WTC11 (cell line): ENCODE measurements around the gene KCNG2. TPM values are rescaled to one million over a fixed set of nuclear protein-coding genes. Genes with fewer than 3 reads are reported as not detected.

ENCODE experiments used
- ATAC-seq: fragments of 200-7000 bp; cut with Tn5 transposase; 2 replicates; pipeline ENCODE4 v1.10.0; 2021; ENCODE audit warnings: mild to moderate bottlenecking, moderate library complexity
- CTCF ChIA-PET: fragments of 300-600 bp; sonication (Branson Sonifier 250); formaldehyde crosslinking; loops from one replicate; lab custom pipeline; 2021; ENCODE audit warnings: antibody characterized with exemption; lab: Charles Lee
- POLR2A ChIA-PET: fragments of 350-600 bp; sonication (Branson Sonifier 250); formaldehyde crosslinking; loops from one replicate; lab custom pipeline; 2021; ENCODE audit warnings: antibody characterized with exemption; lab: Charles Lee
- DNase-seq: peaks from one replicate; pipeline ENCODE4 v3.0.0; 2021; ENCODE audit warnings: low spot score
- H3K27ac Mint-ChIP-seq: 2 replicates; pipeline ENCODE4 v1.8.0; 2021; ENCODE audit warnings: mixed read lengths
- H3K27me3 Mint-ChIP-seq: 2 replicates; pipeline ENCODE4 v1.8.0; 2021; ENCODE audit warnings: low read depth, mild to moderate bottlenecking, moderate library complexity, mixed read lengths
- H3K36me3 Mint-ChIP-seq: 2 replicates; pipeline ENCODE4 v1.8.0; 2021; ENCODE audit warnings: mixed read lengths
- H3K4me1 Mint-ChIP-seq: 2 replicates; pipeline ENCODE4 v1.8.0; 2022; ENCODE audit warnings: mixed read lengths
- H3K4me3 Mint-ChIP-seq: 2 replicates; pipeline ENCODE4 v1.8.0; 2021; ENCODE audit warnings: mild to moderate bottlenecking, moderate library complexity, mixed read lengths
- H3K9me3 Mint-ChIP-seq: 2 replicates; pipeline ENCODE4 v1.8.0; 2021; ENCODE audit warnings: mixed read lengths
- CREB1 ChIP-seq: sonication (generic); formaldehyde crosslinking; IDR thresholded peaks from 2 replicates; pipeline ENCODE4 v1.8.0; 2023; ENCODE audit warnings: mild to moderate bottlenecking, missing genetic modification reagents
- CTCF ChIP-seq: fragments of 200-600 bp; IDR thresholded peaks from 2 replicates; pipeline ENCODE4 v1.8.0; 2022; ENCODE audit warnings: antibody characterized with exemption
- E2F1 ChIP-seq: sonication (generic); formaldehyde crosslinking; IDR thresholded peaks from 2 replicates; pipeline ENCODE4 v1.8.0; 2022; ENCODE audit warnings: mild to moderate bottlenecking, missing genetic modification reagents
- ELF4 ChIP-seq: sonication (generic); formaldehyde crosslinking; IDR thresholded peaks from 2 replicates; pipeline ENCODE4 v1.8.1; 2022; ENCODE audit warnings: low read depth, mild to moderate bottlenecking, moderate library complexity, missing genetic modification reagents
- EMX1 ChIP-seq: fragments of 250-450 bp; sonication (Bioruptor Pico); IDR thresholded peaks from 2 replicates; pipeline ENCODE4 v1.8.0; 2021; ENCODE audit warnings: mild to moderate bottlenecking
- HMGXB4 ChIP-seq: sonication (generic); formaldehyde crosslinking; IDR thresholded peaks from 2 replicates; pipeline ENCODE4 v1.8.1; 2023; ENCODE audit warnings: mild to moderate bottlenecking, moderate library complexity, missing genetic modification reagents
- JUN ChIP-seq: sonication (generic); formaldehyde crosslinking; IDR thresholded peaks from 2 replicates; pipeline ENCODE4 v1.8.0; 2023; ENCODE audit warnings: mild to moderate bottlenecking, missing genetic modification reagents
- PREB ChIP-seq: sonication (generic); formaldehyde crosslinking; IDR thresholded peaks from 2 replicates; pipeline ENCODE4 v1.8.1; 2022; ENCODE audit warnings: mild to moderate bottlenecking, missing genetic modification reagents, moderate library complexity, borderline replicate concordance
- RELA ChIP-seq: sonication (generic); formaldehyde crosslinking; IDR thresholded peaks from 2 replicates; pipeline ENCODE4 v1.8.1; 2022; ENCODE audit warnings: missing genetic modification reagents, mild to moderate bottlenecking, borderline replicate concordance
- SMAD3 ChIP-seq: sonication (generic); formaldehyde crosslinking; IDR thresholded peaks from 2 replicates; pipeline ENCODE4 v1.8.0; 2022; ENCODE audit warnings: missing genetic modification reagents, mild to moderate bottlenecking, borderline replicate concordance
- SP1 ChIP-seq: sonication (generic); formaldehyde crosslinking; conservative IDR thresholded peaks from 2 replicates; pipeline ENCODE4 v1.8.1; 2022; ENCODE audit warnings: missing genetic modification reagents
- ZBTB43 ChIP-seq: sonication (generic); formaldehyde crosslinking; IDR thresholded peaks from 2 replicates; pipeline ENCODE4 v1.8.1; 2023; ENCODE audit warnings: mild to moderate bottlenecking, missing genetic modification reagents
- ZNF281 ChIP-seq: sonication (generic); formaldehyde crosslinking; IDR thresholded peaks from 2 replicates; pipeline ENCODE4 v1.8.0; 2023; ENCODE audit warnings: mild to moderate bottlenecking, missing genetic modification reagents
- total RNA-seq: library from RNA; stranded (reverse); gene quantifications from 3 replicates; pipeline ENCODE4 v1.2.3, GENCODE V29; 2021

KCNG2 gene
- total RNA-seq, 1 experiment from 2014 or later: 0.50 TPM

- no peak for TF ChIP-seq PREB (CRISPR knock-in tag)
Observed at GRCh38 chr18:79867666-79868065, 69.9 kb downstream of the KCNG2 start (continued).

GRCh38 chr18:79868168-79868784, 70.5 kb downstream of the KCNG2 start:
- Mint-ChIP-seq H3K4me3 (no peak overlapping the region), H3K4me1 (no peaks in the 10 kb centered on the region), H3K36me3 (no peaks in the 10 kb centered on the region), H3K27me3 (no peaks in the 10 kb centered on the region; the same call in 1 of the 2 replicates), H3K9me3 (no peaks in the 10 kb centered on the region), H3K27ac (no peak overlapping the region)
- ChIA-PET CTCF (no interaction called here), POLR2A (no interaction called here)
- DNase-seq (no peak), ATAC-seq (no peak)
- TF ChIP-seq PREB (CRISPR knock-in tag) (no peak), RELA (CRISPR knock-in tag) (no peak), ZBTB43 (CRISPR knock-in tag) (no peak), JUN (CRISPR knock-in tag) (no peak), CTCF (no peak), CREB1 (no peak), ZNF281 (no peak)

GRCh38 chr18:79868811-79869541, 71.2 kb downstream of the KCNG2 start:
- Mint-ChIP-seq H3K4me3 (no peak overlapping the region), H3K27ac (no peak overlapping the region), H3K27me3 (no peaks in the 10 kb centered on the region), H3K9me3 (no peaks in the 10 kb centered on the region), H3K36me3 (no peaks in the 10 kb centered on the region), H3K4me1 (no peaks in the 10 kb centered on the region)
- ChIA-PET CTCF (no interaction called here), POLR2A (no interaction called here)
- ATAC-seq: no peak
- TF ChIP-seq HMGXB4 (no peak), E2F1 (CRISPR knock-in tag) (no peak), ELF4 (CRISPR knock-in tag) (no peak), EMX1 (CRISPR knock-in tag) (no peak), CREB1 (no peak), SMAD3 (CRISPR knock-in tag) (no peak), SP1 (no peak)
- DNase-seq: no peak
